ENCODE measurements around the gene KCNQ1OT1. TPM values are rescaled to one million over a fixed set of nuclear protein-coding genes. Genes with fewer than 3 reads are reported as not detected.

KCNQ1OT1 gene
- total RNA-seq, 1 donor, result 5.1 TPM

DNA sequence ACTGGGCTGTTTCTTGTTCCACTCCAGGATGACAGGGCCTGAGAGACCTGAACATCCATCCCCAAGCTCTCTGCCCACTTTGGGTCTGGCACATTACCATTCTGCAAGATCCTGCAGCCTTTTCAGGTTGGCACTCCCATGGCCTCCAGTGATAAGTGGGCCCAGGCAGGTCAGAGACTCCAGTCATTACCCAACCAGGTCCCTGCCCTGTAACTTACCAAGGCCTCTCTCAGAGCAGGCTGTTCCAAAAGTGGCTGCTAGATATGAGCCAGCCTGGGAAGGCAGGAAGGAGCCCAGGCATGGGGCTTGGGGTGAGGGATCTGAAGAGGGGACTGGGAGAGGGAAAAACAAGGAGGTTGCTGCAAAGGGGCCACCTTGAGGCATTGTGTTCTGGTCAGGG is 35.9 kb downstream of the KCNQ1OT1 start:
- Histone ChIP-seq H2AFZ (ENCODE audit: low read length) (no peak overlapping the region), H3K4me1 (ENCODE audit: insufficient read depth, low read length) (no peaks in the 10 kb centered on the region)
- TF ChIP-seq, protein P1, sequence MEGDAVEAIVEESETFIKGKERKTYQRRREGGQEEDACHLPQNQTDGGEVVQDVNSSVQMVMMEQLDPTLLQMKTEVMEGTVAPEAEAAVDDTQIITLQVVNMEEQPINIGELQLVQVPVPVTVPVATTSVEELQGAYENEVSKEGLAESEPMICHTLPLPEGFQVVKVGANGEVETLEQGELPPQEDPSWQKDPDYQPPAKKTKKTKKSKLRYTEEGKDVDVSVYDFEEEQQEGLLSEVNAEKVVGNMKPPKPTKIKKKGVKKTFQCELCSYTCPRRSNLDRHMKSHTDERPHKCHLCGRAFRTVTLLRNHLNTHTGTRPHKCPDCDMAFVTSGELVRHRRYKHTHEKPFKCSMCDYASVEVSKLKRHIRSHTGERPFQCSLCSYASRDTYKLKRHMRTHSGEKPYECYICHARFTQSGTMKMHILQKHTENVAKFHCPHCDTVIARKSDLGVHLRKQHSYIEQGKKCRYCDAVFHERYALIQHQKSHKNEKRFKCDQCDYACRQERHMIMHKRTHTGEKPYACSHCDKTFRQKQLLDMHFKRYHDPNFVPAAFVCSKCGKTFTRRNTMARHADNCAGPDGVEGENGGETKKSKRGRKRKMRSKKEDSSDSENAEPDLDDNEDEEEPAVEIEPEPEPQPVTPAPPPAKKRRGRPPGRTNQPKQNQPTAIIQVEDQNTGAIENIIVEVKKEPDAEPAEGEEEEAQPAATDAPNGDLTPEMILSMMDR (IDR thresholded peaks at IDR 0.05; ENCODE audit: extremely low read depth, low read depth, low read length), result no peak

DNA sequence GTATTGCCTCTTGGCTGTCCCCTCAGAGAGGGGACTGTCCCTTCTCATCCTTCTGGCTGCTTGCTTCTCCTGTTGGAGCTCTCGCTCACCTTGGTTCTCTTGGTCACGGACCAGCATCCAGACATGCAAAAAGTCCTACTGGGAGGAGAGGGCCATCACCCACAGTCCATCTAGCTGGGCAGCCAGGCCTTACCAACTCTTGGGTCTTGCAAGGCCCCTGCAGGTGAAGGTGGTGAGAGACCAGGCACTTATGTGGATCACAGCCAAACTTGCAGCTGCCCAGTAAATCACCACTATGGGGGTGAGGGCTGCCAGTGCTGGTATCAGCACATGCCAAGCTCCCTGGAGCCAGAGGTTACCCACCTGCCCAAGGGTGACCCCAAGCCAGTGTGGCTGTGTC is 36.3 kb downstream of the KCNQ1OT1 start:
- H2AFZ ChIP-seq (ENCODE audit: low read length), result no peak overlapping the region
- DNase-seq (ENCODE audit: insufficient read length, low spot score, missing footprints), result peak; percentile 9
- H4K20me1 ChIP-seq (ENCODE audit: insufficient read depth, low read length), result peaks cover 22% of the 10 kb centered on the region
- peaks cover 27% of the 10 kb centered on the region for H3K9me3 ChIP-seq (ENCODE audit: low read depth, low read length)
- no peak overlapping the region for H3K4me2 ChIP-seq (ENCODE audit: insufficient read depth, low read length)
- TF ChIP-seq, protein P1 (IDR thresholded peaks at IDR 0.05; ENCODE audit: extremely low read depth, low read depth, low read length), result no peak
- no peak overlapping the region for H3K27ac ChIP-seq (ENCODE audit: low read depth, low read length)
- peaks cover 13% of the 10 kb centered on the region for H3K36me3 ChIP-seq (ENCODE audit: insufficient read depth, low read length)
- H3K79me2 ChIP-seq (ENCODE audit: insufficient read depth, low read length), result peaks cover 15% of the 10 kb centered on the region
- H3K27me3 ChIP-seq (ENCODE audit: insufficient read depth, low read length), result no peaks in the 10 kb centered on the region
- no peak overlapping the region for H3K4me3 ChIP-seq (ENCODE audit: insufficient read depth, low read length)
- no peaks in the 10 kb centered on the region for H3K4me1 ChIP-seq (ENCODE audit: insufficient read depth, low read length)

More for the DNA sequence above, 35.9 kb downstream of the KCNQ1OT1 start:
- DNase-seq (ENCODE audit: insufficient read length, low spot score, missing footprints), result peak; percentile 39
- Histone ChIP-seq H3K36me3 (ENCODE audit: insufficient read depth, low read length) (peaks cover 13% of the 10 kb centered on the region), H3K79me2 (ENCODE audit: insufficient read depth, low read length) (peaks cover 16% of the 10 kb centered on the region), H3K4me2 (ENCODE audit: insufficient read depth, low read length) (no peak overlapping the region), H3K27me3 (ENCODE audit: insufficient read depth, low read length) (no peaks in the 10 kb centered on the region), H4K20me1 (ENCODE audit: insufficient read depth, low read length) (peaks cover 24% of the 10 kb centered on the region), H3K4me3 (ENCODE audit: insufficient read depth, low read length) (no peak overlapping the region), H3K27ac (ENCODE audit: low read depth, low read length) (no peak overlapping the region), H3K9me3 (ENCODE audit: low read depth, low read length) (peaks cover 26% of the 10 kb centered on the region)

DNA sequence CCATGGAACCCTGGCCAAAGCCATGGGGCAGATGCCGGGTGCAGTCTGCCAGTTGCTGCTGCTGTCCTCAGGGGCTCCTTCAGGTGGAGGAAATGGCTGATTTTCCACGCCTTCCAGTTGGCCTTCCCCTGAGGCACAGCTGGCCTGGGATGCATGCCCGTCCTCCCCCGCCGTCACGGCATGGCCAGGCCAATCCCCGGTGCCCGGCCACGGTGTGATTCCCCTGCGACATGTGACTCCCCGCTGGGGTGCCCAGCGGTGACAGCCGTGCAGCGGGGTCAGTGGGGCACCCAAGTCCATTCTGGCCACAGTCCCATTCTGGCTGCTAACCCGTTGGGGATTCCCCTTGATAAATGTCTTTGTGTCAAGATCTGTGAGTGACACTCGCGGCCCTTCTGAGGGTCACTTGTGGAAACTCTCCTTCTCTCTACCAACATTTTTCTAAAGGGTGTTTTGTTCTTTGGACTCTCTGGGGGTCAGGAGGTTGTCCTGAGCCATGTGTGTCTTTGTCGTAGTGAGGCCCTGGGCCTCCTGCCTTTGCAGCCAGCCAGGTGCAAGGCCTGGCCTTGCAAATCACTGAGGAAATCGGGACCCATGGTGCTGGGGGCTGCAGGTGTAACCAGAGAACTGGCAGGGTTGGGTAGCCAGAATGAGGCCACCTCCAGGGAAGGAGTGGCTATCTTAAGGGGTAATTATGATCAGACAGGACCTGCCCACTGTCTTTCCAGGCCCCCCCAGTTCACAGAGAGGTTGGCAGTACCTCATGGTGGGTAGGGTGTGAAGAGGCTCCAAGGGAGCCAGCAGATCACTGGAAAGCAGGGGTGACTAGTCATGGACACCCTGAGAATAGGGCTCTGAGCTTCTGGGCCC is 37.1 kb downstream of the KCNQ1OT1 start:
- Histone ChIP-seq H3K27ac (ENCODE audit: low read depth, low read length) (no peak overlapping the region), H2AFZ (ENCODE audit: low read length) (no peak overlapping the region), H3K27me3 (ENCODE audit: insufficient read depth, low read length) (no peaks in the 10 kb centered on the region), H3K9me3 (ENCODE audit: low read depth, low read length) (peaks cover 28% of the 10 kb centered on the region), H3K4me1 (ENCODE audit: insufficient read depth, low read length) (no peaks in the 10 kb centered on the region), H3K79me2 (ENCODE audit: insufficient read depth, low read length) (peaks cover 9% of the 10 kb centered on the region), H3K4me2 (ENCODE audit: insufficient read depth, low read length) (no peak overlapping the region), H3K4me3 (ENCODE audit: insufficient read depth, low read length) (no peak overlapping the region), H3K36me3 (ENCODE audit: insufficient read depth, low read length) (peaks cover 10% of the 10 kb centered on the region), H4K20me1 (ENCODE audit: insufficient read depth, low read length) (peaks cover 17% of the 10 kb centered on the region)
- TF ChIP-seq, protein P1 (IDR thresholded peaks at IDR 0.05; ENCODE audit: extremely low read depth, low read depth, low read length), result no peak
- peak; percentile 58 for DNase-seq (ENCODE audit: insufficient read length, low spot score, missing footprints)

DNA sequence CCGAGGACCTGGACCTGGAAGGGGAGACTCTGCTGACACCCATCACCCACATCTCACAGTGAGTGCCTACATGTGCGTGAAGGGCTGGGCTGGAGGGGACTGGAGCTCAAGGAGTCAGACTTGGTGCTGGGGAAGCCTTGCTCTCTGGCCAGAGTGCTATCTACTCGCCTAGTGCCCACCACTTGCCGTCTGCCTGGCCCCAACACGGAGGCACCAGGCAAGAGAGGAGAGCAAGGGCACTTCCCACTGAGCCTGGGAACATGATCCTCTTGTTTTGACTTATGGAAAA is 37.8 kb downstream of the KCNQ1OT1 start:
- Histone ChIP-seq H3K27me3 (ENCODE audit: insufficient read depth, low read length) (no peaks in the 10 kb centered on the region), H4K20me1 (ENCODE audit: insufficient read depth, low read length) (peaks cover 17% of the 10 kb centered on the region), H3K36me3 (ENCODE audit: insufficient read depth, low read length) (peaks cover 10% of the 10 kb centered on the region), H3K4me3 (ENCODE audit: insufficient read depth, low read length) (no peak overlapping the region), H3K79me2 (ENCODE audit: insufficient read depth, low read length) (peaks cover 5% of the 10 kb centered on the region), H2AFZ (ENCODE audit: low read length) (no peak overlapping the region), H3K4me2 (ENCODE audit: insufficient read depth, low read length) (no peak overlapping the region), H3K9me3 (ENCODE audit: low read depth, low read length) (peaks cover 29% of the 10 kb centered on the region), H3K4me1 (ENCODE audit: insufficient read depth, low read length) (no peaks in the 10 kb centered on the region), H3K27ac (ENCODE audit: low read depth, low read length) (no peak overlapping the region)
- TF ChIP-seq, protein P1 (IDR thresholded peaks at IDR 0.05; ENCODE audit: extremely low read depth, low read depth, low read length), result no peak
- DNase-seq (ENCODE audit: insufficient read length, low spot score, missing footprints), result peak; percentile 48

All from osteoblast (primary cell).